ENCODE measurements around the gene XPR1. TPM values are rescaled to one million over a fixed set of nuclear protein-coding genes. Genes with fewer than 3 reads are reported as not detected.

XPR1 gene
- total and polyA plus RNA-seq, 2 of the 8 experiments (the other 6 are each of a cell fraction or from before 2014, with no cell fraction given) = 28.6 to 43.9 TPM

GRCh38 chr1:180732866-180733265, 101.0 kb downstream of the XPR1 start:
- H3K27me3 ChIP-seq (replicated peaks in 1 of 4; ENCODE audit: control insufficient read depth in 3 of 4, extremely low read depth in 1 of 4, insufficient read depth in 3 of 4, low read length in 3 of 4) = no peaks in the 10 kb centered on the region
- WGBS, 2 experiments (ENCODE audit: extremely low coverage in 1 of 2, insufficient coverage in 1 of 2, insufficient read length in 1 of 2, insufficient replicate concordance in 2 of 2, low coverage in 1 of 2, low lambda C conversion rate in 2 of 2, missing lambda C conversion rate in 1 of 2) = 91% methylated on average over 14 of the region's 14 CpGs; no CpG with 5 or more reads in 1 of the 2 experiments
- peaks cover 0 to 7% (median 0%) of the 10 kb centered on the region in 4 experiments; a peak in 2 of 8 replicates for H3K36me3 ChIP-seq (ENCODE audit: control insufficient read depth in 2 of 4, insufficient read depth in 4 of 4, low read length in 3 of 4)
- no peak overlapping the region for H3K27ac ChIP-seq (ENCODE audit: low read depth, low read length)
- H3K79me2 ChIP-seq (ENCODE audit: control insufficient read depth in 1 of 2, insufficient read depth in 2 of 2, low read length in 2 of 2) = peaks cover 0 to 26% of the 10 kb centered on the region in 2 experiments; a peak in 2 of 4 replicates
- H3K23ac ChIP-seq (ENCODE audit: insufficient read length) = no peak overlapping the region
- H3K4me2 ChIP-seq (ENCODE audit: insufficient read depth in 1 of 2, low read depth in 2 of 2, low read length in 2 of 2) = no peak overlapping the region
- H3K23me2 ChIP-seq (ENCODE audit: low read depth, low read length) = no peaks in the 10 kb centered on the region
- H4K91ac ChIP-seq (replicated peaks; ENCODE audit: insufficient read length, low read length) = no peak overlapping the region
- no peak overlapping the region for H2AFZ ChIP-seq (ENCODE audit: low read length)
- H3K4me3 ChIP-seq (ENCODE audit: extremely low read depth in 1 of 4, insufficient read depth in 2 of 4, low read depth in 3 of 4, low read length in 4 of 4) = no peak overlapping the region
- no peak overlapping the region for H3K9ac ChIP-seq (replicated peaks in 1 of 4; ENCODE audit: extremely low read depth in 1 of 4, low read depth in 3 of 4, low read length in 3 of 4)
- DNase-seq (ENCODE audit: low read depth in 1 of 2, low spot score in 2 of 2) = no peak
- H3K14ac ChIP-seq (ENCODE audit: insufficient read length) = no peak overlapping the region
- no peak overlapping the region for H3K56ac ChIP-seq (replicated peaks; ENCODE audit: insufficient read length, low read depth, low read length)
- ChIA-PET CTCF (ENCODE audit: partially characterized antibody) (no interaction called here), POLR2A (ENCODE audit: partially characterized antibody) (no interaction called here)
- no peak overlapping the region for H4K5ac ChIP-seq (ENCODE audit: insufficient read length, low read depth, low read length)
- H3K79me1 ChIP-seq (ENCODE audit: low read depth, low read length) = no peaks in the 10 kb centered on the region
- no peak overlapping the region for H2BK120ac ChIP-seq (replicated peaks; ENCODE audit: low read depth, low read length)
- H4K20me1 ChIP-seq (replicated peaks in 1 of 2; ENCODE audit: control insufficient read depth in 1 of 2, insufficient read depth in 2 of 2, low read length in 2 of 2) = no peaks in the 10 kb centered on the region
- no peaks in the 10 kb centered on the region for H3K4me1 ChIP-seq (replicated peaks in 1 of 4; ENCODE audit: control insufficient read depth in 3 of 4, insufficient read depth in 4 of 4, low read length in 3 of 4)
- no peak overlapping the region for H2BK15ac ChIP-seq (ENCODE audit: low read length)
- no peak overlapping the region for H4K8ac ChIP-seq (ENCODE audit: extremely low read depth, insufficient read depth, low read length)
- no peak overlapping the region for H2BK12ac ChIP-seq (ENCODE audit: low read depth, low read length)
- no peak overlapping the region for H2BK5ac ChIP-seq (ENCODE audit: low read depth, low read length)
- H3K18ac ChIP-seq (ENCODE audit: extremely low read depth, low read length) = no peak overlapping the region
- FAIRE-seq = no peak
- H2AK5ac ChIP-seq (ENCODE audit: low read depth, low read length) = no peak overlapping the region
- H2BK20ac ChIP-seq (ENCODE audit: low read length) = no peak overlapping the region
- no peak overlapping the region for H3K4ac ChIP-seq (replicated peaks; ENCODE audit: insufficient read length, low read depth, low read length)
- peaks cover 12 to 20% of the 10 kb centered on the region in 2 experiments; a peak in 3 of 4 replicates for H3K9me3 ChIP-seq (ENCODE audit: insufficient read depth in 2 of 2, low read depth in 1 of 2, low read length in 1 of 2)
- TF ChIP-seq SP1 (IDR thresholded peaks at IDR 0.05; ENCODE audit: low read depth, low read length) = no peak

Measured in H1 (cell line).